SK-N-SH treated with all-trans-retinoic acid at 6 μM for 48 hours (cell line): ENCODE results near the gene CCRL2.

Experiments
- ATAC-seq: fragments of 200-7000 bp; cut with Tn5 transposase; 3 replicates; pipeline ENCODE4 v1.9.1; 2020; ENCODE audit warnings: mild to moderate bottlenecking, moderate library complexity
- BACH2 ChIP-seq: fragments of 250-450 bp; sonication (Bioruptor Pico); IDR thresholded peaks from 2 replicates; pipeline ENCODE4 v1.9.0; 2021; ENCODE audit warnings: mild to moderate bottlenecking, borderline replicate concordance
- CSDC2 ChIP-seq: fragments of 250-450 bp; sonication (Bioruptor Pico); IDR thresholded peaks from 2 replicates; pipeline ENCODE4 v1.5.0; 2020; ENCODE audit warnings: mild to moderate bottlenecking, moderate library complexity
- CSRNP3 ChIP-seq: fragments of 250-450 bp; sonication (Bioruptor Pico); IDR thresholded peaks from 2 replicates; pipeline ENCODE4 v1.5.1; 2021; ENCODE audit warnings: mild to moderate bottlenecking, moderate library complexity
- GLIS3 ChIP-seq: fragments of 250-450 bp; sonication (Bioruptor Pico); IDR thresholded peaks from 2 replicates; pipeline ENCODE4 v1.5.0; 2020; ENCODE audit warnings: mild to moderate bottlenecking, moderate library complexity
- ISL1 ChIP-seq: fragments of 250-450 bp; sonication (Bioruptor Pico); IDR thresholded peaks from 2 replicates; pipeline ENCODE4 v2.1.2; 2022; ENCODE audit warnings: mild to moderate bottlenecking, moderate library complexity
- OSR1 ChIP-seq: fragments of 250-450 bp; sonication (Bioruptor Pico); IDR thresholded peaks from 2 replicates; pipeline ENCODE4 v1.8.0; 2022; ENCODE audit warnings: moderate library complexity, mild to moderate bottlenecking, inconsistent platforms
- PPARA ChIP-seq: fragments of 250-450 bp; sonication (Bioruptor Pico); IDR thresholded peaks from 2 replicates; pipeline ENCODE4 v1.5.0; 2020; ENCODE audit warnings: mild to moderate bottlenecking, borderline replicate concordance
- RARB ChIP-seq: fragments of 250-450 bp; sonication (Bioruptor Pico); IDR thresholded peaks from 2 replicates; pipeline ENCODE4 v1.8.0; 2021; ENCODE audit warnings: mild to moderate bottlenecking, moderate library complexity
- SNAI2 ChIP-seq: fragments of 250-450 bp; sonication (Bioruptor Pico); IDR thresholded peaks from 2 replicates; pipeline ENCODE4 v1.5.0; 2020; ENCODE audit warnings: mild to moderate bottlenecking, moderate library complexity
- TCF4 ChIP-seq: fragments of 250-450 bp; sonication (Bioruptor Pico); IDR thresholded peaks from 2 replicates; pipeline ENCODE4 v1.8.0; 2021; ENCODE audit warnings: mild to moderate bottlenecking, moderate library complexity, borderline replicate concordance
- TOX ChIP-seq: fragments of 250-450 bp; sonication (Bioruptor Pico); IDR thresholded peaks from 2 replicates; pipeline ENCODE4 v1.8.0; 2021; ENCODE audit warnings: mild to moderate bottlenecking, moderate library complexity, borderline replicate concordance
- TSHZ2 ChIP-seq: fragments of 250-450 bp; sonication (Bioruptor Pico); IDR thresholded peaks from 2 replicates; pipeline ENCODE4 v1.5.0; 2020; ENCODE audit warnings: mild to moderate bottlenecking, moderate library complexity
- ZFP3 ChIP-seq: fragments of 250-450 bp; sonication (Bioruptor Pico); IDR thresholded peaks from 2 replicates; pipeline ENCODE4 v1.5.0; 2020; ENCODE audit warnings: mild to moderate bottlenecking, moderate library complexity
- ZNF565 ChIP-seq: fragments of 450-650 bp; formaldehyde crosslinking; conservative IDR thresholded peaks from 2 replicates; pipeline ENCODE4 v1.5.0; 2020; ENCODE audit warnings: low read depth, mild to moderate bottlenecking, moderate library complexity
- ZNF70 ChIP-seq: fragments of 450-650 bp; formaldehyde crosslinking; IDR thresholded peaks from 2 replicates; pipeline ENCODE4 v1.5.0; 2020; ENCODE audit warnings: mild to moderate bottlenecking, moderate library complexity
- ZNF8 ChIP-seq: fragments of 450-650 bp; formaldehyde crosslinking; IDR thresholded peaks from 2 replicates; pipeline ENCODE4 v1.5.0; 2020; ENCODE audit warnings: mild to moderate bottlenecking, moderate library complexity
- TF ChIP-seq, protein P1 (sequence below): fragments of 250-450 bp; sonication (Bioruptor Pico); IDR thresholded peaks from 2 replicates; pipeline ENCODE4 v1.5.1; 2020; ENCODE audit warnings: low read depth, mild to moderate bottlenecking, moderate library complexity

Gene CCRL2

GRCh38 chr3:46370839-46371518 lies 36.1 kb upstream of the CCRL2 start, which contains the start of gene CCR5:
Gene CCR5, plus strand, starts transcription at chr3:46370946. Its CDS starts 1,957 bp downstream, at chr3:46372903.
- TF ChIP-seq CSDC2 (CRISPR knock-in tag) = no peak
- no peak for TF ChIP-seq TOX (CRISPR knock-in tag)
- TF ChIP-seq BACH2 (CRISPR knock-in tag) = no peak
- TF ChIP-seq GLIS3 (CRISPR knock-in tag) = no peak
- no peak for TF ChIP-seq ZFP3 (CRISPR knock-in tag)
- no peak for TF ChIP-seq ZNF8 (CRISPR knock-in tag)
- TF ChIP-seq OSR1 (CRISPR knock-in tag) = no peak
- ATAC-seq = no peak

GRCh38 chr3:46371519-46372340 lies 35.3 kb upstream of the CCRL2 start:
- TF ChIP-seq GLIS3 (CRISPR knock-in tag) (no peak), ZNF8 (CRISPR knock-in tag) (no peak), SNAI2 (CRISPR knock-in tag) (no peak), ZFP3 (CRISPR knock-in tag) (no peak), TSHZ2 (no peak), ISL1 (no peak), CSRNP3 (CRISPR knock-in tag) (no peak), RARB (CRISPR knock-in tag) (no peak), ZNF565 (CRISPR knock-in tag) (no peak), ZNF70 (CRISPR knock-in tag) (no peak), TCF4 (CRISPR knock-in tag) (no peak), OSR1 (CRISPR knock-in tag) (no peak), PPARA (CRISPR knock-in tag) (no peak), CSDC2 (CRISPR knock-in tag) (no peak)
- TF ChIP-seq, protein P1, sequence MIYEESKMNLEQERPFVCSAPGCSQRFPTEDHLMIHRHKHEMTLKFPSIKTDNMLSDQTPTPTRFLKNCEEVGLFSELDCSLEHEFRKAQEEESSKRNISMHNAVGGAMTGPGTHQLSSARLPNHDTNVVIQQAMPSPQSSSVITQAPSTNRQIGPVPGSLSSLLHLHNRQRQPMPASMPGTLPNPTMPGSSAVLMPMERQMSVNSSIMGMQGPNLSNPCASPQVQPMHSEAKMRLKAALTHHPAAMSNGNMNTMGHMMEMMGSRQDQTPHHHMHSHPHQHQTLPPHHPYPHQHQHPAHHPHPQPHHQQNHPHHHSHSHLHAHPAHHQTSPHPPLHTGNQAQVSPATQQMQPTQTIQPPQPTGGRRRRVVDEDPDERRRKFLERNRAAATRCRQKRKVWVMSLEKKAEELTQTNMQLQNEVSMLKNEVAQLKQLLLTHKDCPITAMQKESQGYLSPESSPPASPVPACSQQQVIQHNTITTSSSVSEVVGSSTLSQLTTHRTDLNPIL (CRISPR knock-in tag) = no peak
- ATAC-seq = no peak

DNA sequence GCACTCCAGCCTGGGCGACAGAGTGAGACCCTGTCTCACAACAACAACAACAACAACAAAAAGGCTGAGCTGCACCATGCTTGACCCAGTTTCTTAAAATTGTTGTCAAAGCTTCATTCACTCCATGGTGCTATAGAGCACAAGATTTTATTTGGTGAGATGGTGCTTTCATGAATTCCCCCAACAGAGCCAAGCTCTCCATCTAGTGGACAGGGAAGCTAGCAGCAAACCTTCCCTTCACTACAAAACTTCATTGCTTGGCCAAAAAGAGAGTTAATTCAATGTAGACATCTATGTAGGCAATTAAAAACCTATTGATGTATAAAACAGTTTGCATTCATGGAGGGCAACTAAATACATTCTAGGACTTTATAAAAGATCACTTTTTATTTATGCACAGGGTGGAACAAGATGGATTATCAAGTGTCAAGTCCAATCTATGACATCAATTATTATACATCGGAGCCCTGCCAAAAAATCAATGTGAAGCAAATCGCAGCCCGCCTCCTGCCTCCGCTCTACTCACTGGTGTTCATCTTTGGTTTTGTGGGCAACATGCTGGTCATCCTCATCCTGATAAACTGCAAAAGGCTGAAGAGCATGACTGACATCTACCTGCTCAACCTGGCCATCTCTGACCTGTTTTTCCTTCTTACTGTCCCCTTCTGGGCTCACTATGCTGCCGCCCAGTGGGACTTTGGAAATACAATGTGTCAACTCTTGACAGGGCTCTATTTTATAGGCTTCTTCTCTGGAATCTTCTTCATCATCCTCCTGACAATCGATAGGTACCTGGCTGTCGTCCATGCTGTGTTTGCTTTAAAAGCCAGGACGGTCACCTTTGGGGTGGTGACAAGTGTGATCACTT lies 34.3 kb upstream of the CCRL2 start:
- no peak for ATAC-seq
- TF ChIP-seq GLIS3 (CRISPR knock-in tag) = no peak
- TF ChIP-seq ZFP3 (CRISPR knock-in tag) = no peak
- TF ChIP-seq TSHZ2 = no peak
- no peak for TF ChIP-seq BACH2 (CRISPR knock-in tag)
- no peak for TF ChIP-seq RARB (CRISPR knock-in tag)
- no peak for TF ChIP-seq SNAI2 (CRISPR knock-in tag)
- TF ChIP-seq ZNF565 (CRISPR knock-in tag) = no peak
- TF ChIP-seq OSR1 (CRISPR knock-in tag) = no peak
